ENCODE data around the gene UCMA.
A peak's percentile ranks its signal among the peaks of the same experiment; 100 is the strongest.
"Not testable (repeated sequence)": the region's sequence is repeated elsewhere in the genome, so short reads cannot be mapped to it uniquely, and the experiment has no call there.

UCMA gene, protein sequence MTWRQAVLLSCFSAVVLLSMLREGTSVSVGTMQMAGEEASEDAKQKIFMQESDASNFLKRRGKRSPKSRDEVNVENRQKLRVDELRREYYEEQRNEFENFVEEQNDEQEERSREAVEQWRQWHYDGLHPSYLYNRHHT

DNA sequence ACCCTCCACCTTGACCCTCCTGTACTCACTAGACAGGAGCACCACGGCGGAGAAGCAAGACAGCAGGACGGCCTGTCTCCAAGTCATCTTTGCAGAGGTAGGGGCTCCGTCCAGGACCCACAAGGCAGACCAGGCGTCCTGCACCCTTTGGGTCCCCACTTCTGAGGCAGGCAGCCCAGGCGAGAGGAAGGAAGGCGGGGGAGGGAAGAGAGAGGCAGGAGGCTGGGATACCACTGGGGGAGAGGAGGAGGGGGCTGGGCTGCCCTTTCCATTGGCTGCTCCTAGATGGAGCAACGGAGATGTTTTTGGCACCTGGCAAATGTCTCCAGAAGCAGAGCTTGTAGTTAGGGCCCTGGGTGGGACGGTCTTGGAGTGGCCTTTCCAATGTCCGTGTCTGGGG is at the start of gene UCMA:
Gene UCMA, minus strand, starts transcription at position 203 of the 400 bp plus-strand sequence. Its CDS starts 116 bp downstream, at position 87.
- Histone ChIP-seq H4K20me1 (no peaks in the 10 kb centered on the region), H3K27me3 (no peaks in the 10 kb centered on the region), H3K9ac (no peak within 1 kb of the TSS), H3K36me3 (no peaks in the 10 kb centered on the region), H3K4me3 (no peak within 1 kb of the TSS), H3K27ac (no peak within 1 kb of the TSS), H3K9me3 (no peaks in the 10 kb centered on the region), H3K4me1 (peaks cover 22% of the 10 kb centered on the region), H3K4me2 (peak within 1 kb of the TSS; percentile 51)
- TF ChIP-seq Cebpa-rat (IDR thresholded peaks at IDR 0.05): no peak

DNA sequence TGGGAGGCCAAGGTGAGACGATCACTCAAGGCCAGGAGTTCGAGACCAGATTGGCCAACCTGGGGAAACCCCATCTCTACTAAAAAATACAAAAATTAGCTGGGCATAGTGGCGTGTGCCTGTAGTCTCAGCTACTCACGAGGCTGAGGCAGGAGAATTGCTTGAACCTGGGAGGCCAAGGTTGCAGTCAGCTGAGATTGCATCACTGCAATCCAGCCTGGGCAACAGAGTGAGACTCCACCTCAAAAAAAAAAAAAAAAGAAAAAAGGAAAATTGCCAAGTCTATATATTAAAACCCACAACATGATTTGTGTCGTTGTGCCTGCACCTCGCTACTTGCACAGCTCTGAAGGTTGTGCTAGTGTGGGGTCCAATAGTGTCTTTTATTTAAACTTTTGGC is 48.2 kb upstream of the UCMA start:
- not testable (repeated sequence) for H3K4me2 ChIP-seq, H3K27ac ChIP-seq, H3K27me3 ChIP-seq, H3K9me3 ChIP-seq, H3K4me3 ChIP-seq, H4K20me1 ChIP-seq, H3K9ac ChIP-seq
- Histone ChIP-seq H3K36me3 (peaks cover 53% of the 10 kb centered on the region), H3K4me1 (peaks cover 11% of the 10 kb centered on the region)

DNA sequence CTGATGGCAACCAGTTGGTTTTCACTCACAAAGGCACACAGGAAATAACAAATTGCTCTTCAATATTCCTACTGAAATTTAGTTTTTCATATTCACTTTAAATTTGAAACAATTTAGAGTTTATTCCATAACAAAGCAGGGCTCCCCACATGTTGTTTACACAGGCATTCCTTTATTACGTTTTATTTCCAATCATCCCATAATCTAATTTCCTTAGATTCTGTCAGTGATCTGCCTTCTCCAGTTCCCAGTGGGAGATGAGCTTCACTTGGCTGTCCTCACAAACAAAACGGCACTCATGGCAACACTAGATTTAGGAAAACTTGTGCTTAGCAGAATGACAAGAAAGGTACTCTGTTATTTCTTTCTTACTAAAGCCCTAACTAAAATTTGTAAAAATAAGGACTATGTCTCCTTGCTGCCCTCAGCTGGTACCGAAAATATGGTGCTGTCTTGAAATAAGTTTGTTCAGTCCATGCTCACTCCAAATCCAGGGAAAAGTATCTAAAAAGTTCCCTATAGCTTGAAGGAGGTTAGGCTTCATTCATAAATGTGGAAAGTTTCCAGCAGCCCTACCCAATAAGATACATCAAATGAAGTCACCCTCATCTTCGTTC is 42.7 kb upstream of the UCMA start:
- Histone ChIP-seq H4K20me1 (no peaks in the 10 kb centered on the region), H3K27me3 (no peaks in the 10 kb centered on the region), H3K36me3 (peaks cover 28% of the 10 kb centered on the region), H3K27ac (no peak overlapping the region), H3K4me3 (no peak overlapping the region), H3K9ac (no peak overlapping the region), H3K9me3 (no peaks in the 10 kb centered on the region), H3K4me1 (peaks cover 22% of the 10 kb centered on the region), H3K4me2 (no peak overlapping the region)
- TF ChIP-seq Cebpa-rat (IDR thresholded peaks at IDR 0.05): no peak

DNA sequence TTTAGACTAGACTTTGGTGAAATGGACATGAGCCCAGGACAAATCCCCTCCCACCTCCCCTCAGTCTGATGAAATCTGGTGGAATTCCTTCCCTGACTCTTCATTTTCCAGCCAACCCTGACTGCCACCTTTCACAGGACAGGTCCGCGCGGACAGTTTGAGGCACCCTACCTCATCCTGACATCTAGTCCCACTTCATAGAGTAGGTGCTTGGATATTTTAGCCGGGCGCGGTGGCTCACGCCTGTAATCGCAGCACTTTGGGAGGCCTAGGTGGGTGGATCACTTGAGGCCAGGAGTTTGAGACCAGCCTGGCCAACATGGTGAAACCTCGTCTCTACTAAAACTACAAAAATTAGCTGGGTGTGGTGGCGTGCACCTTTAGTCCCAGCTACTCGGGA is 42.0 kb upstream of the UCMA start:
- H3K9ac ChIP-seq, H3K9me3 ChIP-seq, H3K4me3 ChIP-seq, H4K20me1 ChIP-seq, H3K4me2 ChIP-seq, H3K27ac ChIP-seq, H3K27me3 ChIP-seq: not testable (repeated sequence)
- H3K4me1 ChIP-seq: peaks cover 29% of the 10 kb centered on the region
- peaks cover 22% of the 10 kb centered on the region for H3K36me3 ChIP-seq

DNA sequence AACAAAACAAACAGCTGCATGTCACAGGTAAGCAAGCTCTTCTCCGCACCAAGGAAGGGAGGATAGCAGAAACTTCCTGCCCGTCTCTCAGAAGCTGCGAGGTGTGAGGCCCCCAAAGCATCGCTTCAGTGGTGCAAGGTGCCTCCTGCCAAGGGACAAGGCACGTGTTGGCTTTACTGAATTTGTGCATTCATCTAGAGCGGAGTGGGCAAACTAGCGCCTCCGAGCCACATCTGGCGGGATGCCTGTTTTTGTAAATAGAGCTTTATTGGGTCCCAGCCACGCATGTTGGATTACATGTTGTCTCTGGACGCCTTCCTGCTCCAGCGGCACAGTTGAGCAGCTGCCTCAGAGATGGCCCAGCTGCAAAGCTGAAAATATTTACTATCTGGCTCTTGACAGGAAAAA is 38.0 kb upstream of the UCMA start:
- Histone ChIP-seq H3K27ac (peak overlapping the region; percentile 73), H3K36me3 (no peaks in the 10 kb centered on the region), H3K4me1 (peaks cover 48% of the 10 kb centered on the region), H4K20me1 (no peaks in the 10 kb centered on the region), H3K4me3 (no peak overlapping the region), H3K9me3 (no peaks in the 10 kb centered on the region), H3K4me2 (peak overlapping the region; percentile 60), H3K9ac (peak overlapping the region; percentile 15; the same call in 1 of the 2 replicates), H3K27me3 (no peaks in the 10 kb centered on the region)
- no peak for TF ChIP-seq Cebpa-rat (IDR thresholded peaks at IDR 0.05)

DNA sequence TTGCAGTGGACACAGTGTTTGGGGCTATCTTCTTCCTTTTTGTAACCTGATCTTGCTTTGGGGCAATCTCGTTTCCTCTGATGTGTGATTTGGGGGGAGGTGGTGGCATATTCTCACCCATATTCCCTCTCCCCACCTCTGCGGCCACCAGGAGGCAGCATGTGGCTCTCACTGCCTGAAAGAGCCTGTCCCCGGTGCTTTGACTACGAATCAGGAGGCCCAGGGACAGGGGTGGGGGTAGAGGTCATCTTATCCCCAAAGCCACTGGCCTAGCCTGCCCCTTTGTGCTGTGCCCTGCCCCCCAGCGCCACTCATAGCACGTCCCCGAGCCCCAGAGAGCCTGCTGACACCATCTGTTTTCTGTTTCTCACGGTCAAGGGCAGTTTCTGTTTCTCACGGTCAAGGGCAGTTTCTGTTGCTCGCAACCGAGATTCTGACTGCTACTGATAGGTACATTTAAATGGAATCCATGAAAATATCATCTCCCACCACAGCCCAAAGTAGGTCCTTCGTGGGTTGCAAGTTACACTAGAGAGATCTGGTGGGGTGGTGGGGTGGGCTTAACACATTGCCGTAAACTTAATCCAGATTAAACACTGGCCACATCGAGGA is 37.5 kb upstream of the UCMA start:
- H3K9ac ChIP-seq: peak overlapping the region; percentile 15; the same call in 1 of the 2 replicates
- H3K36me3 ChIP-seq: no peaks in the 10 kb centered on the region
- peaks cover 50% of the 10 kb centered on the region for H3K4me1 ChIP-seq
- H3K27me3 ChIP-seq: no peaks in the 10 kb centered on the region
- no peak for TF ChIP-seq Cebpa-rat (IDR thresholded peaks at IDR 0.05)
- no peaks in the 10 kb centered on the region for H4K20me1 ChIP-seq
- H3K4me3 ChIP-seq: no peak overlapping the region
- no peaks in the 10 kb centered on the region for H3K9me3 ChIP-seq
- H3K27ac ChIP-seq: peak overlapping the region; percentile 73
- peak overlapping the region; percentile 60 for H3K4me2 ChIP-seq

DNA sequence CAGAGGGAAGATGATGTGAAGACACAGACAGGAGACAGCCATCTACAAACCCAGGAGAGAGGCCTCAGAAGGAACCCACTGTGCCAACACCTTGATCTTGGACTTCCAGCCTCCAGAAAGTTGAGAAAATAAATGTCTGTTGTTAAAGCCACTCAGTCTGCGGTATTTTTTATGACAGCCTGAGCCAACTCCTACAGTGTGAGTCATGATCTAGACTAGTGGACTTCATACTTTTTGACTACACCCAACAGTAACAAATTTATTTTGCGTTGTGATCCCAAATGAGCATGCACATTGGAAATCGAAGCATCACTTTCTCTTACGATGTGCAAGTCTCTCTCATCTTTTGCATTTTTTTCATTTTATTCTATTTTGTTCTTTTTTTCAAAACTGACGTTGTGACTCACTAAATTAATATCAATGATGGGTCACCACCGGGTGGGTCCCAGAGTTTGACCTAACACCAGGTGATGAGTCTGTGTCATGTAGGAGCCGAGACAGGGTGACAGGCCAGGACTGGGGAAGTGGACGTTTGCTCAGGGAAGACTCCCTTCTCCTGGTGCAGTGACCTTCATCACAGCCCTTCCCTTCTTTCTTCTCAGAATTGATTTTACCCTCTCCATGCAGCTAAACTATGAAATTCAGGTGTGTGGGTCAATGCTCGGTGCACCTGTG is 36.8 kb upstream of the UCMA start:
- no peak for TF ChIP-seq Cebpa-rat (IDR thresholded peaks at IDR 0.05)
- Histone ChIP-seq H3K4me1 (peaks cover 55% of the 10 kb centered on the region), H3K4me2 (peak overlapping the region; percentile 60; the same call in 1 of the 2 replicates), H4K20me1 (no peaks in the 10 kb centered on the region), H3K9me3 (no peaks in the 10 kb centered on the region), H3K4me3 (no peak overlapping the region), H3K27me3 (no peaks in the 10 kb centered on the region), H3K9ac (no peak overlapping the region), H3K27ac (peak overlapping the region; percentile 73), H3K36me3 (no peaks in the 10 kb centered on the region)

DNA sequence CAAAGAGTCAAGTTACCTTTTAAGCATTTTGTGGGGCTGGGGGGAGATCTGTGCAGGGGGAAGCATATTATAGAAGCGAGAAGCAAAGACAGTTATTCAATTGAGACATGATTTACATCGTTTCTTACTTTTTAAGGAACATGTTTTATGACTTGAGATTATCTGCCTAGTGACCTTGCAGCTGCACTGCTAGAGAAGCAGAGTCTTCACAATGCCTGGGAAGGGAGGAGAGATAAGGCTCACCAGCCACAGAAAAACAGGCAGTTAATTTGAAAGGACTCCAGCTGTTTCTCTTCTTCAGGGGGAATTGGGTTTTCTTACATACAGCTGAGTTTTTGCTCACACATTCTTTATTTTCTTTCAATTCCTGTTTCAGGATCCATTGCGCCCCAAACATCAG is 34.7 kb upstream of the UCMA start:
- TF ChIP-seq Cebpa-rat (IDR thresholded peaks at IDR 0.05): no peak
- H3K4me3 ChIP-seq: no peak overlapping the region
- H3K4me1 ChIP-seq: peaks cover 56% of the 10 kb centered on the region
- no peaks in the 10 kb centered on the region for H3K36me3 ChIP-seq
- H4K20me1 ChIP-seq: no peaks in the 10 kb centered on the region
- no peaks in the 10 kb centered on the region for H3K9me3 ChIP-seq
- no peak overlapping the region; the same call in 1 of the 2 replicates for H3K4me2 ChIP-seq
- H3K27me3 ChIP-seq: no peaks in the 10 kb centered on the region
- no peak overlapping the region for H3K9ac ChIP-seq
- H3K27ac ChIP-seq: peak overlapping the region; percentile 26; the same call in 1 of the 2 replicates

DNA sequence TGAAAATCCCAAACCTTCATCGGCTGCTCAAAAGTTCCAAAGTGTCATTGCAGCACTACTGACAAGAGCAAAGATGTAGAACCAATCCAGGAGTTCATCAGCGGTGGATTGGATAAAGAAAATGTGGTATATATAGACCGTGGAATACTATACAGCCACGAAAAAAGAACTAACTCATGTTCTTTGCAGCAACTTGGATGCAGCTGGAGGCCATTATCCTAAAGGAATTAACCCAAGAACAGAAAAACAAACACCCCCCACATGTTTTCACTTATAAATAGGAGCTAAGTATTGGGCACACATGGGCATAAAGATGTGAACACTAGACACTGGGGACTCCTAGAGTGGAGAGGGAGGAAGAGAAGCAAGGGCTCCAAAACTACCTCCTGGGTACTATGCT is 34.1 kb upstream of the UCMA start:
- H3K27ac ChIP-seq: peak overlapping the region; percentile 26; the same call in 1 of the 2 replicates
- H3K4me2 ChIP-seq: no peak overlapping the region
- H3K9me3 ChIP-seq: no peaks in the 10 kb centered on the region
- H3K27me3 ChIP-seq: no peaks in the 10 kb centered on the region
- peaks cover 50% of the 10 kb centered on the region for H3K4me1 ChIP-seq
- no peaks in the 10 kb centered on the region for H3K36me3 ChIP-seq
- TF ChIP-seq Cebpa-rat (IDR thresholded peaks at IDR 0.05): no peak
- H4K20me1 ChIP-seq: no peaks in the 10 kb centered on the region
- H3K4me3 ChIP-seq: no peak overlapping the region
- H3K9ac ChIP-seq: no peak overlapping the region

DNA sequence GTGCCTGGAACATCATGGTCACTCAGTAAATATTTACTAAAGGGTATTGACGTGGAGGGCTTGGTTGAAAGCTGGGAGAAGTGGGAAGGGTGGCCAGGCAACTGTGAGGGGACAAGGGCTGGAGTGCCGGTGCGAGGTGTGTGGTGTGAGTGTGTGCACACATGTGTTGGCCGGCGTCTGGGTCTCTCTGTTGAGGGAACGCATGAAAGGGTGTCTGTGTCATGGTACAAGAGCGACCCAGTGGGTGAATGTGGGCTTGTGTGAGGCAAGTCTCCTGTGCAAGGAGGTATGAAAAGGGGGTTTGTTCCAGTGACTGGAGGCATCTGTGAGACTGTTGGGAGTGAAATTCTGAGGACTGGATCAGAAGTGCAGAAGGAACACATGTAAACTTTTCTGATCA is 29.4 kb upstream of the UCMA start:
- no peaks in the 10 kb centered on the region for H3K27me3 ChIP-seq
- no peak overlapping the region for H3K4me3 ChIP-seq
- H3K27ac ChIP-seq: no peak overlapping the region
- no peaks in the 10 kb centered on the region for H3K36me3 ChIP-seq
- TF ChIP-seq Cebpa-rat (IDR thresholded peaks at IDR 0.05): no peak
- H3K4me2 ChIP-seq: no peak overlapping the region
- peaks cover 13% of the 10 kb centered on the region for H3K4me1 ChIP-seq
- no peak overlapping the region for H3K9ac ChIP-seq
- H4K20me1 ChIP-seq: no peaks in the 10 kb centered on the region
- H3K9me3 ChIP-seq: peaks cover 12% of the 10 kb centered on the region

Measured in BLaER1 (cell line).